T-helper 1 cell treated with Interleukin-12 subunit alpha and Interleukin-12 subunit beta and Interleukin-4 antibody, amounts not matched to agents 30 ng/mL and 1 ng/mL, for 36 hours (primary cell): ENCODE data around the gene AKR1B1. TPM values are rescaled to one million over a fixed set of nuclear protein-coding genes. Genes with fewer than 3 reads are reported as not detected.

Source experiments
- intact Hi-C: fragments of 100-400 bp; cut with micrococcal nuclease; formaldehyde crosslinking; loops from one replicate; pipeline ENCODE4 v1.15.1; 2024
- total RNA-seq: library from RNA; stranded (reverse); gene quantifications from 2 replicates; pipeline ENCODE4 v1.2.3, GENCODE V29; 2022

The AKR1B1 gene
- total RNA-seq, 1 donor from 2014 or later: 104 TPM

- intact Hi-C loops: no loop called here
These were observed 36.9 kb downstream of the AKR1B1 start for GRCh38 chr7:134422008-134422407.

- intact Hi-C loops: no loop called here
These were observed 38.3 kb downstream of the AKR1B1 start for GRCh38 chr7:134420424-134421125.

- intact Hi-C loops: no loop called here
These were observed 39.0 kb downstream of the AKR1B1 start for GRCh38 chr7:134419875-134420274.

GRCh38 chr7:134419085-134419484, 39.8 kb downstream of the AKR1B1 start:
- intact Hi-C loops: no loop called here

- intact Hi-C loops: no loop called here
These were observed 43.2 kb downstream of the AKR1B1 start for GRCh38 chr7:134415700-134416099.

- intact Hi-C loops: no loop called here
These were observed 44.8 kb downstream of the AKR1B1 start for GRCh38 chr7:134414109-134414508.

GRCh38 chr7:134407311-134407710, 51.6 kb downstream of the AKR1B1 start:
- intact Hi-C loops: no loop called here

- intact Hi-C loops: no loop called here
These were observed 52.5 kb downstream of the AKR1B1 start for GRCh38 chr7:134406431-134406830.

GRCh38 chr7:134405299-134405698, 53.6 kb downstream of the AKR1B1 start:
- intact Hi-C loops: no loop called here

- intact Hi-C loops: no loop called here
These were observed 55.8 kb downstream of the AKR1B1 start for GRCh38 chr7:134403062-134403461.

GRCh38 chr7:134400859-134401258, 58.0 kb downstream of the AKR1B1 start:
- intact Hi-C loops: no loop called here

GRCh38 chr7:134396031-134396430, 62.9 kb downstream of the AKR1B1 start:
- intact Hi-C loops: no loop called here

- intact Hi-C loops: no loop called here
These were observed 63.3 kb downstream of the AKR1B1 start for GRCh38 chr7:134395604-134396003.

GRCh38 chr7:134394056-134394455, 64.8 kb downstream of the AKR1B1 start:
- intact Hi-C loops: no loop called here

Other genes starting within 250 kb of the AKR1B1 start
- gene SLC35B4, start 142.2 kb downstream of the AKR1B1 start, total RNA-seq: 16.6 and 22.3 TPM in 2 replicates
- gene AKR1B10, start 68.5 kb upstream of the AKR1B1 start, total RNA-seq: not detected in 2 replicates
- not detected in 2 replicates for gene AKR1B15, start 90.0 kb upstream of the AKR1B1 start, total RNA-seq
- 23.7 and 26.1 TPM in 2 replicates for gene BPGM, start 187.8 kb upstream of the AKR1B1 start, total RNA-seq